Hypothalamus (tissue), 51 donors: Measurements from ENCODE around the gene ENOX1.

Experiments
- DNase-seq, 51 donors: peaks; one replicate each; lab custom pipeline; 2025; lab: John Stamatoyannopoulos, UW

The ENOX1 gene

DNA sequence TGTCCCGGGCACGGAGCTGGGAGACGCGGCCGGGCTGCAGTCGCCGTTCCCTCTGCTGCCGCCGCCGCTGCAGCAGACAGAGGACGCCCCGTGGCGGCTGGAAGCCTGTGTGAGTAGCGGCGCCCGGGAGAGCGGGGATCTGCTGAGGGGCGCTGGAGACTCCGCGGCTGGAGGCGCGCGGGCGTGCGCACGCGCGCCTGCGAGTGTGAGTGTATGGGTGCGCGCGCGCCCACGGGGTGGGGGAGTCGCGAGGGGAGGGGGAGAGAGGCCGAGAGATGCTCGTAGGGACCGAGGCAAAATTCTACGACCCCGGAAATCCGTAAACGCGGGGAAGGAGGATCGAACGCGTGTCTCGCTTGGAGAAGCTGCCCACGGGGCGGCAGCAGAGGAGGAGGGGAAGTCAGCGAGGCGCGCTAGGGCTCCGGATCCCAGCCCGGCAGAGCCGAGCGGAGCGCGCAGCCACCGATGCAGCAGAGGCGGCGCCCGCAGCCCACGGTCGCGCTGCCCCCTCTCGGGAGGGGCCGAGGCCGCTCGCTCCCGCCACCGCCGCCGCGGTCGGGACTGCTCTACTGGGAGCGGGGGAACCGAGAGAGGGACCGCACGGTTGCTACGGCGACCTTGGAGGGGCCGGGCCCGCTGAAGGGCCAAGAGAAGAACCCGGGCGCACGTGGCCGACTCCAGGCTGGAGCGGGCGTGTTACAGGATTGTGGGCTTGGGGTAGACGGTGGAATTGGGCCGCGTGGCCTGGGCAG lies at the start of gene ENOX1:
Gene ENOX1 (minus strand): TSS at position 207 of the 752 bp plus-strand sequence.
- DNase-seq, result peak; percentile 25 to 96 (median 81)

DNA sequence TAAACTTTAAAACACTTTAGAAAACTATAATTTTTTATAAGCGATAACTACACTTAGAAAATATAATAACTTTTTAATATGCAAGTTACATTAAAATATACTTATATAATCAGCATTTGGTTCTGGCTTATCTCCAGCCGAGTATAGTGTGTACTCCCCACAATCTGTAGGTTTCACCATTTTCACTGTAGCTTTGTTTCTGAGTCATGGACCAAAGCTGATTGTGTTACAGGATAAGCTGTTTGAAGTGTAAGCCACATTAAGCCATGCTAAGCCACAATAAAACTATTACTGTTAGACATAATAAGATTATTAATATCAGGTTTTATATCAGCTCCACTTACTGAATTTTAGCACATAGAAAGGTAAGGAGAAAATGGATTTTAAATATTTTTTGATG lies 48.9 kb upstream of the ENOX1 start:
- no peak for DNase-seq

DNA sequence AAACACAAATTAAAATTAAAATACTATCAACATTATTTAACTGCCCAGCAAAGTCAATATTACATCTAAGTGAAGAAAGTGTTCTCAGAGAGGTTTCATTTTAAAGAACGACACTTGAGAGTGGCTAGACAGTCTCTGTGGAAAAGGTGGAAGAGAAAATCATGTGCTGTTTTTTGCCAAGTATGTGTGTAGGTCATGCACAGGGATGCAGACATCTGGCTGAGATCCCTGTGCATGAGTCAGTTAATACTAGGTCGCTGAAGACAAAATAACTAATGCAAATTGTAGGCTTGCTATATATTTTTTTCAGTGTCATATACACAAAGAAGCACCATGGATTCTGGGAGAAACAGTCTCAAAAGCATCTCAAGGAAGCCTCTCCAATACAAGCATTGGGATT lies 44.3 kb upstream of the ENOX1 start:
- no peak for DNase-seq

DNA sequence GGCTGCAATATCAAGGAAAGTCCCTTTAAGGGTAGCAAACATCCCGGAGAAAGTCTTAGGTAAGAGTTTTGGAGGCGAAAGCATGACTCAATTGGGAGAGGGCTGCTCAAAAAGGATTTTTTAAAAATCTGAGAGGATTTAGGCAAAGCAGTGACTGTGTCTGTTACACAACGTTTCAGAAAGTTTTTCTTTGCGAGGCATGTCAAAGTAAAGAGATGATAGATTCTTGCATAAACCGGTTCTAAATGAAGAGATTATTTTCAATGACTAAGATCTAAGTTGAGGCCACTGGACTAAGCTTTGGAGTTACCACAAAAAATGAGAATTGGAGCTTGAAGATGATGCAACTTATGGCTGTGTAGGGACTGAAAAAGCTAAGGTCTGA lies 43.7 kb upstream of the ENOX1 start:
- no peak for DNase-seq

DNA sequence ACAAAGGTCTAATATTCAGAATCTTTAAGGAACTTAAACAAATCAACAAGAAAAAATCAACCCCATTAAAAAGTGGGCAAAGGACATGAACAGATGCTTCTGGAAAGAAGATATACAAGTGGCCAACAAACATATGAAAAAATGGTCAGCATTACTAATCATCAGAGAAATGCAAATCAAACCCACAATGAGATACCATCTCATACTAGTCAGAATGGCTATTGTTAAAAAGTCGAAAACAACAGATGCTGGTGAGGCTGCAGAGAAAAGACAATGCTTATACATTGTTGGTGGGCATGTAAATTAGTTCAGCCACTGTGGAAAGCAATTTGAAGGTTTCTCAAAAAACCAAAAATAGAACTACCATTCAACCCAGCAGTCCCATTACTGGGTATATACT lies 37.9 kb upstream of the ENOX1 start:
- DNase-seq, result peak in 3 of 51 donors; percentile 14 to 72 (median 47)

DNA sequence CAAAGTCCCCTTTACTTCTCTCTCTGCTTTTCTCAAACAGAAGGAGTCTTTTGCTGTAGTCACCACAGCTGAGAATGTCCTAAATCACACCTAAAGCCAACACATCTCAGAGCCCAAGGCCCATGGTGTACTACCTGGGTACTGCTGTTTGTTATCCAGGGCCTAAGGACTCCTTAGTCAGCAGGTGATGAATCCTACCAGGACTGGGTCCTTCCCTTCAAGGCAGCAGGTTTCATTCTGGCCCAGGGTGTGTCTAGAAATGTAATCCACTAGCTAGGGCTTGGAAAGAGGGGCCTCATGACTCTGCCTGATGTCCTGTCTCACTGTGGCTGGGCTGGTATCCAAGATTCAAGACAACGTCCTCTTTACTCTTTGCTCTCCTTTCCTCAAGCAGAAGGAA lies 36.2 kb upstream of the ENOX1 start:
- DNase-seq, result no peak

DNA sequence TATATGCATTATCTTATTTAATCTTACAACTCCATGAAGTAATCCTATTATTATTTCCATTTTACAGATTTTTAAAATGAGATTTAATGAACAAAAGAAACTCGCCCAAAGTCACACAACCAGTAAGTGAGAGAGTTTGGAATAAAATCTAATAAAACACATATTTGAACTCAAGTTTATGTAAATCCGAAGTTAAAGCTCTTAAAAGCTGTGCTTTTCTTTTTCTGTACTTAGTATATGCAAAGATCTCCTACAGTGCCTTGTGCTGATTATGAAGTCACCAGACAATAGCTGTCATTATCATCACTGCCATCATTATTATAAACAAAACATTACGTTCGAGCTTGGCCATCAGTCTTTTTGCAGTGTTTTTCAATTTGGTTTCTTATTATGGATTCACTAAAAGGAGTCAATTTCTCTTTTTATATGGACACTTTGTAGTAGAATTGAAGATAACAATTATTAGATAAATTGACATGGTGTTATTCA lies 29.7 kb upstream of the ENOX1 start:
- no peak for DNase-seq

DNA sequence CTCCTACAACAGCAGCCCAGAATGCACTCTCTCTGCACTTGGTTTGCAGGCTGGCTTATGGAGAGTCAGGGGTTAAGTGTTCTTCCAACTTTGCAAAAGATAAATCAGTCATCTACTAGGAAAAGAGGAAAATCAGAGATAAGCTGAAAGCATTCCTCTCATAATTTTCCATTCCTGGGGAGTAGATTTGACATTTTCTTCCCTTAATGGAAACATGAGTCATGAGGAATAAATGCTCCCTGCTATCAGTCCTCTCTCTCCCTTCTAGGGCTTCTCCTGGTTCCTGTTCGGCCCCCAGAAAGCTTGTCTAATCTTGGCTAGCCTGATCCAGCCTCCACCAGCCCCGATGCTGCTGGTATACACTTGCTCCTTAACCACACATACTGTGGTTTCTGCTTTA lies 28.4 kb upstream of the ENOX1 start:
- peak in 1 of 51 donors; percentile 21 for DNase-seq

DNA sequence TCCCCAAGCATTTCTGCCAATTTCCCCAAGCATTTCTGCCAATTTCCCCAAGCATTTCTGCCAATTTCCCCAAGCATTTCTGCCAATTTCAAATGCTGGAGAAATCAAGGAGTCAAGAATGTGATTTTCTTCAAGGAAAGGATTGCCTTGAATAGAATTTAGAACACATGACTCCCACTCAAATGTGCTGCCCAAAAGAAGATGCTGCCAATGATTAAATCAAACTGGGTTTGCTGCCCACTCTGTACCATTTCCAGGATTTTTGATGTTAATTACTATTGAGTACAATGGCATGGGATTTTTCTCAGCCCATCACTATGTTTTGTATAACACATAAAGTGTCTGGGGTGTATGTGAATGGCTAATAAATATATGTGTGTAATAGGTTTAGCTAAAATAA lies 21.9 kb upstream of the ENOX1 start:
- no peak for DNase-seq

DNA sequence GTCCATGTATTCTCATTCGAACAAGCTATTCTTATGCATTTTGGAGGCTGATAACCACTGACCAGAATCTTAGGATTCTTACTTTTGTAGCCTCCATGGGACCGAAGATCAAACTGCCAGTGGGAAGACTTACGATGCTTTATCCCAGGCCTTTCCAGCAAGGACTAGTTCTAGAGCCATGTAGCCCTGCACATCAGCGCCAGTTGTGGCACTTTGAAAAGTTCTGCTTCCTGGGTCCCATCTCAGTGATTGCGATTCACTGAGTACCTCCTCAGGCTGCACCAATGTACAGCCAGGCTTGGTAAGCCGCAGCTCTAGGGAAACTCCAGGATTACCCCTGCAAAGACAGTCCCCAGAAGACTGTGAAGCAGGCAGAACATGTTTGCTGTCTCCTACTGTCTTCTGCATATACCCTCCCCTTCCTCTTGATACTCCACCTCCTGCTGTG lies 18.9 kb upstream of the ENOX1 start:
- DNase-seq, result no peak

DNA sequence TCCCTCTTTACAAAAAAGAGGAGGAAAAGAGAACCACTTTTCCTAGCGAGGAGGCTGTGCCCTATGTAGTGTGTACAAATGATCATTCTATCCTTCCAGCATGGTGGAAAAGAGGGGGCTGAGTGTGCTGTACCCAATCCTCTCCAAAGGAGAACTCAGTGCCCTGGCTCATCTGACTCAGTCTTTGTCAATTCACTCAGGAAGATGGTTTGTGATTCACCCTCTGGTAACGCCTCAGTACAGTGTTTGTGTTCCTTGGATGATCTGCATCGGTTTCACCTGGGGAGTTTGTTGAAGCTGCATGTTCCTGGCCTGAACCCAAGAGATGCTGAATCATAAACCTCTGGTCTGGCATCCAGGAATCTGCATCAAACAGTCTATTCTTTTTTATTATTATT lies 18.3 kb upstream of the ENOX1 start:
- peak in 15 of 51 donors; percentile 13 to 84 (median 24) for DNase-seq

DNA sequence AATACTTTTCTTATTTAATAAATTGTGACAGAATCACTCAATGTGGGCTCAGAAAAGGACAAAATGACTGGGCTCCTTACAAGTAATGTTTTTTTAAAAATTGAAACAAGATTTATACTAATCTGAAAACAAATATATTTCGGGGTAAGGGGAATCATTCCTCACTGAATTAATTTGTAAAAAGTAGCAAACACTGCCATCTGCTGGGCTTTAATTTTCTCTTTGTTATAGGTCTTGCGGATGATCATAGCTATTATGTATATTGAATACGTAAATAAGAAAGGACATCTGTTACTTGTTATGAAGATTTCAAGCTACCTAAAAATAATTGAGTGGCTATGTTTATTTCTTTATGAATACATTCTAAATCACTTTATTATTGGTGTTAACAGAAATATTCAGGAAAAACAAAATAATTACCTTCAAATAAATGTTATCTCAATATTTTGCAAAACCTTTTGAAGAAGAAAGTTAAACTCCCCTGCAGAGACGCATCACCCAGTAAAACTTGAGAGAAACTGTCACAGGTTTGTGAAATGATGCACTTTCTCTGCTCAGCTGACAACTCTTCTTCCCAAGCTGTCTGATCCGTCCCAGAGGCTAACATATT lies 17.8 kb upstream of the ENOX1 start:
- peak in 4 of 51 donors; percentile 14 to 84 (median 38) for DNase-seq

DNA sequence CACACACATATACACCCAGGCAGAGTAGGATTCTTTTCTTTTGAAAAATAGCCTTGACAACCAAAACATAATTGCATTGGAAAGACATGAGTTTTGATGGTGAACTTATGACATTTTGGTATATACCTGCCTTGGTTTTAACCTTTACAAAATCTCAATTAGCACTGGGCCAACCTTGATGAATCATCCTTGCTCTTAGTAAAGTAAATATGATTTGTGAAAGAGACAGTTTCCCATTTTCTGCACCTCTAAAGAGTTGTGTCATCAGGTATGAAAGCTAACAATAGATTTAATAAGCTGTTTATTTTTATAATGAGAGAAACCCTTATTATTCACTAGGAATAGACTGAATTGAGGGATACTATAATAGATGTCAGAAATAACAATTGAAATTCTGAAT lies 15.7 kb upstream of the ENOX1 start:
- no peak for DNase-seq

DNA sequence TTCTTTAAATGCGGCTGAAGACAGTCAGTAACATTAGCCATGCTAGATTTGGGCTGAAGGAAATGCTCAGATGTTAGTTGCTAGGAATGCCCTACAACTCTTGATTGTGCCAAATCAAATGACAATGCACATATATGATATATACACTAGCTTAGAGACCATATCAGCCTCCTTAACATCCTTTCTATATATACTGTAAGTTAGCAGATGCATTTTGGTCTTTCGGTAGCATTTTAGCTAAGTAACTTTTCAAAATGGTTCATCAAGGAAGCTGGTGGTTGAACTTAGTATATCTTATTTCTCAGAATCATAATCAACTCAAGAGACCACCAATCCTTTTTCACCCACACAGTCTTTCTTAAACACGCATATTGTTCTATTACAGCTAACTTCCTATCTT lies 14.1 kb upstream of the ENOX1 start:
- no peak for DNase-seq

DNA sequence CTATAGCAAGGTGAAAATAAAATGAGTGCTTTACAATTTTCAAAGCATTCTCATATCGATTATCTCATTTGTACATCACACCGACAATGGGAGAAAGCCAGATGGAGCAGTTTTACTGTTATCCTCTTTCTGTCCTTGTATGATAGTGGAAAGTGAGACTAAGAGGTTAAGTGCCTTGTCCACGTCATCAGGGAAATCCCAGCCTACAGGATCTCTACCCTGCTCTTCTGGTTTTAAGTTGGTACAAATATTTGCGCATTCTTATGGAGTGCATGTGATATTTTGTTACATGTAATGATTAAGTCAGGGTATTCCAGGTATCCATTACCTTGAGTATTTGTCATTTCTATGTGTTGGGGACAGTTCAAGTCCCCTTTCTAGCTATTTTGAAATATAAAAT lies 12.4 kb upstream of the ENOX1 start:
- DNase-seq, result no peak

DNA sequence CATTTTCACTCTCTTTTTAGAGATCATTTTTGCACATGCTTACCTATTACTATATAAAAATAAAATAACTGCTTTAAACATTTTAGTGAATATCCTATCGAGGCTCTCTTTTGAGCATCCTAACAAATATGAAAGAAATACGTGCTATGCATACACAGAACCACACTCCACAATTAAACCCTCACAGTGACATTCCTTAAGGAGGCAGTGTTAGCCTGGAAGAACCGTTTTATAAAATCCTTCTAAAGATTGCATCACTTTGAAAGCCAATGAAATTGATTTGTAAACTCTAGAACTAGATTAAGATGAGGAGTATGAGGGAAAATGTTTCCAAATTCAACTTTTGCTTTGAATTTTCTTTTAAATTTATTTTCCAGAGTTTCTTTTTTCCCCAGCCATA lies 11.1 kb upstream of the ENOX1 start:
- DNase-seq, result peak in 1 of 51 donors; percentile 36

DNA sequence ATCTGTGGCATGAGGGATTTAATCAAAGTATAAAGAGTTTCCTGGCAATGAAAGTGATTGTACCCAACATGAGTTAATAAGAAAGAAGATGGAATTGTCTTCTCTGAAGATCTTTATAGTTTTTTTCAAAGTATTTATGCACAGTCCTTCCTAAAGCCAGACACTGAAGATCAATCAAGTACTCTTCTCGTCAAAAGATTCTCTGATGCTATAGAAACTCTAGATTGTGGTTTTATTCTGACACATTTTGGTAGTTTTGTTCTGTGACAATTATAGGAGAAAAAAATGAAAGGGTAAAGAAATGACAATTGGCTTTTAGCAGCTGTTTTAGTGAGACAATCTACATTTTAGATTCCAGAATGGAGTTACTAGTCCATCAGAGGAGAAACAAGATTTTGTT lies 10.4 kb upstream of the ENOX1 start:
- DNase-seq, result no peak

DNA sequence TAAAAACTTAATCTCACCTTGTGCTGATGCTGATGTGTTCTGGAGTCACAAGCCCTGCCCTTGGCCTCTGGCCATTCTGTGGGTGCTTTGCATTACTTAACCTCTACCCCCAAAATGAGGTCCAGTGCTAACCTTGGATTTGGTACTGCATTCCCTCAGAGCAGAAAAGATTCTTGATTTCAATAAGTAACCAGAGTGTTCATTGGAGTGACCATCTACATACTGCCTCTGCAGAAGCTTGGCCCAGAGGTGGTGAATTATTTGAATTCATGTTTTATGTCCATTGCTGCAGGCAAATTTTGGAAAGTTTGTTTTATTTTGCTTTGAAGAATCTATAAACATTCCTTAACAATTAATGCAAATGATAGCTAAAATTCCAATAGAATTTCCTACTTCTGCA lies 7.6 kb upstream of the ENOX1 start:
- DNase-seq, result no peak

DNA sequence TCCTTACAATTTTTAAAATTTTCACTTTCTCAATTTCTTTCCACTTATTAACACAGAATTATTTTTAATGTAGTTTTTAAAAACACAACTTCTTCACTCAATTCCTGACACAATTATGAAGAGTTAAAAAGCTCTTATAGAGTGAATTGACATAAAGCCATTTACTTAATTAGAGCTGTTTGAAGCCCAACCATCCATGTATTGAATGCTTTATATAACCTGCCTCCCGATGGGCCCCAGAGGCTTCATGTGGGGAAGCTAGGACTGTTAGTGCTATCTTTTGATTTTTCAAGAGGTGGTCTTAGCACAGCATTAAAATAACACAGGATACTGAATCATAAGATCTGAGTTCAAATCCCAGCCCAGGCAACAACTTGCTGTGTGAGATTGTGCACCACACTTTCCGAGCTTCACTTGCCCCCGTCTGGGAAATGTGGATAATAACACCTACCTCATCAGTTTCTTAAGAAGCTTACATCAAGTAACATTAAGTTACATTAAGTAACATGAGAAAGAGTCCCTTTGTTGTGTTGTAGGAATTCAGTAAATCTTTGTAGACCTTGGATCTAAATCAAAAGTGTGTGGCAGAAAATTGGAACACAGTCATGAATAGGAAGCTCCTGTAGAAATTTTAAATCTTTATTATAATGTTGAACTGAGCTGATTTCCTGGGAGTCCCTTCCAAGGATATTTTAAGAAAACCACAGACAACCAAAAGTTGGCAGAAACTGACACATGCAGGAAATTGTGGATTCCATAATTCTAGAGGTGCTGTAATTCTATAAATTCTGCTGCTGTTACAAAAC lies 5.5 kb upstream of the ENOX1 start:
- DNase-seq, result no peak

DNA sequence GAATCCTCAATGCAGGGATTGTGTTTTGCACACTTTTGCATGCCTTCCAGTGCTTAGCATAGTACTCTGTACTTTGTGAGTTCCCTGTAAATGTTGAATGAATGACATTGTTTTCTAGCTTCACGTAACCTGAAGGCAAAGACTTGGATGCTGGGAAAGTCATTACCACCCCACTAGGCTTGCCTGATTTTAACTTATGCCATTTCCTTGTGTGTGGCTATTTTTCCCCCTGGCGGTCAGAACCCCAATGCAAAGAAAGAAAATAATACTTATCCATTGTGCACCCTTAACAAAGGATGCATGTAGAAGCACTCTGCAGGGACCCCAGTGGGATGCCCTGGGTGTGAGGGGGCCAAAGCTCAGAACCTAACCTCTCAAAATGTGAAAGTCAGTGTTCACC lies 1.2 kb upstream of the ENOX1 start:
- DNase-seq, result peak in 11 of 51 donors; percentile 11 to 57 (median 21)

DNA sequence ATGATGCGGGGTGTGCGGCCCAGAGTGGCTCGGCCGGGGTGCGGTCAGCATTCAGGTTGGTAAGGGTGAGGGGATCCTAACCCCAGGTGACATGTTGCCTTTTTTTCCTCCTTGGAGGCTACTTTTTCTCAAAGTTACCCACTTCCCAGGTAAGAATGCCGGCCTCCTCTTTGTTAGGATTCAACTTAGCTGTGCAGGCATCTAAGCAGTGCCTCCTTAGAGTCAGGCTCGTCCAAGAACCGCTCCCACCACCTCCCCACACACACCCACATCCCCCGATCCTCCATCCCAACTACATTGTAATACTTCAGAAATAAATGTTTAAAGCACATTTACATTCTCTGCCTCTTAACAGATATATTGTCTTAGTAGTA lies 733 bp upstream of the ENOX1 start:
- DNase-seq, result peak in 1 of 51 donors; percentile 47

DNA sequence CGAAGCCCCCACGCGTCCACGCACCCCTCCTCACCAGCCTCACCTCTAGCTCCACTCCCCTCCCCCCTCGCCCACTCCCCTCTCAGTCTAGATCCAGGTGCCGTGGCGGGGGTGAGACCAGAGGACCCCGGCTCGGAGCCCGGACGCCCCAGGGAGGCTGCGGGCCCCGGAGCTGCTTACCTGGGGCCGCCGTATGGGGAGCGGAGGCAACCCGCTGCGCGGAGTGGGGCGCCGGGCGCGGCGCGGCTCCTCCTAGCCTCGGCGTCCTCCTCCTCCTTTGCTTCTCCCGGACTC lies 353 bp downstream of the ENOX1 start:
- DNase-seq, result no peak
